GM18519 (cell line): Measurements from ENCODE around the gene HYPK.
A peak's percentile ranks its signal among the peaks of the same experiment; 100 is the strongest.
"Not testable (repeated sequence)": the region's sequence is repeated elsewhere in the genome, so short reads cannot be mapped to it uniquely, and the experiment has no call there.

Experiments
- ATAC-seq: cut with Tn5 transposase; IDR thresholded peaks from one replicate; pipeline ENCODE4 v1.9.1; 2021; ENCODE audit warnings: mild to moderate bottlenecking, moderate library complexity; ENCODE audit not compliant: unreplicated experiment, low FRiP score

The HYPK gene

GRCh38 chr15:43794269-43795037 is 5.9 kb upstream of the HYPK start:
- ATAC-seq: no peak

- ATAC-seq: no peak
These were observed 5.2 kb upstream of the HYPK start for GRCh38 chr15:43795197-43795596.

- no peak for ATAC-seq
These were observed 4.4 kb upstream of the HYPK start for GRCh38 chr15:43795997-43796396.

GRCh38 chr15:43796566-43796965 is 3.8 kb upstream of the HYPK start:
- no peak for ATAC-seq

- no peak for ATAC-seq
These were observed 1.0 kb upstream of the HYPK start for GRCh38 chr15:43799209-43799944.

GRCh38 chr15:43799945-43800285 is 484 bp upstream of the HYPK start, which contains the start of gene SERINC4:
SERINC4 (minus strand) TSS chr15:43800220; CDS start chr15:43799986, 234 bp downstream.
- no peak for ATAC-seq

GRCh38 chr15:43802676-43803075 is 2.3 kb downstream of the HYPK start:
- not testable (repeated sequence) for ATAC-seq

GRCh38 chr15:43808435-43808950 is 8.1 kb downstream of the HYPK start:
- ATAC-seq: no peak

GRCh38 chr15:43808960-43809678 is 8.7 kb downstream of the HYPK start:
- ATAC-seq: peak; percentile 59

- not testable (repeated sequence) for ATAC-seq
These were observed 14.7 kb downstream of the HYPK start for GRCh38 chr15:43815064-43815463.

- ATAC-seq: no peak
These were observed 21.1 kb downstream of the HYPK start for GRCh38 chr15:43821505-43821904.

- ATAC-seq: peak; percentile 55
These were observed 24.2 kb downstream of the HYPK start, which contains the start of gene MFAP1 for GRCh38 chr15:43824302-43825246. MFAP1 (minus strand) TSS chr15:43824690; CDS start chr15:43824569, 121 bp downstream.

GRCh38 chr15:43825305-43825704 is 24.9 kb downstream of the HYPK start:
- not testable (repeated sequence) for ATAC-seq

GRCh38 chr15:43826029-43826507 is 25.7 kb downstream of the HYPK start:
- ATAC-seq: no peak

GRCh38 chr15:43826508-43827341 is 26.3 kb downstream of the HYPK start, which contains the start of gene WDR76:
WDR76 (plus strand) TSS chr15:43827002; CDS start chr15:43827033, 31 bp downstream.
- no peak for ATAC-seq

GRCh38 chr15:43828061-43828657 is 27.8 kb downstream of the HYPK start:
- no peak for ATAC-seq

GRCh38 chr15:43829951-43830540 is 29.6 kb downstream of the HYPK start:
- ATAC-seq: not testable (repeated sequence)
